ENCODE measurements around the gene MINDY2. TPM values are rescaled to one million over a fixed set of nuclear protein-coding genes. Genes with fewer than 3 reads are reported as not detected.

The MINDY2 gene
- total and polyA plus RNA-seq, 12 donors = 3.8 to 37.4 (median 31.8) TPM

- no peak for TF ChIP-seq CTCF (IDR thresholded peaks at IDR 0.05)
- ATAC-seq = peak in 6 of 8 donors; percentile 38 to 82 (median 74)
- peaks cover 0 to 100% (median 78%) of the 10 kb centered on the region in 9 donors for H3K4me1 ChIP-seq
- H3K27me3 ChIP-seq = no peaks in the 10 kb centered on the region
- WGBS, 2 donors = 50 to 53% methylated on average over 8 of the region's 8 CpGs
- no peak for DNase-seq
- H3K9me3 ChIP-seq = no peaks in the 10 kb centered on the region
- H3K4me3 ChIP-seq = no peak overlapping the region
- peak overlapping the region in 9 of 10 donors; percentile 32 to 81 (median 65) for H3K27ac ChIP-seq
- H3K36me3 ChIP-seq = no peaks in the 10 kb centered on the region
- intact Hi-C loops (cut with DNase I) = loop anchor here in 6 of 10 donors (5.0 to 10.0 kb wide), 5 partner anchors 35 to 407 kb away; partner anchors contain the start of gene LIPC (in 2 of the 6)
Observed at GRCh38 chr15:58742022-58742813, 28.9 kb upstream of the MINDY2 start.

GRCh38 chr15:58742819-58743502 lies 28.1 kb upstream of the MINDY2 start:
- Histone ChIP-seq H3K27me3 (no peaks in the 10 kb centered on the region), H3K36me3 (no peaks in the 10 kb centered on the region), H3K9me3 (no peaks in the 10 kb centered on the region), H3K4me1 (peaks cover 0 to 100% (median 78%) of the 10 kb centered on the region in 9 donors), H3K27ac (peak overlapping the region in 9 of 10 donors; percentile 32 to 81 (median 65)), H3K4me3 (no peak overlapping the region)
- intact Hi-C loops (cut with DNase I) = loop anchor here in 6 of 10 donors (5.0 to 10.0 kb wide), 5 partner anchors 34 to 408 kb away; partner anchors contain the start of gene LIPC (in 2 of the 6)
- 52 to 66% methylated on average over 5 of the region's 5 CpGs for WGBS, 2 donors
- peak; percentile 18 to 71 (median 60) for ATAC-seq
- no peak for TF ChIP-seq CTCF (IDR thresholded peaks at IDR 0.05)
- no peak for DNase-seq

GRCh38 chr15:58746174-58746573 lies 24.9 kb upstream of the MINDY2 start:
- no peak for DNase-seq
- TF ChIP-seq CTCF (IDR thresholded peaks at IDR 0.05) = no peak
- Histone ChIP-seq H3K27me3 (no peaks in the 10 kb centered on the region), H3K4me1 (peaks cover 0 to 76% (median 64%) of the 10 kb centered on the region in 9 donors), H3K9me3 (no peaks in the 10 kb centered on the region), H3K36me3 (no peaks in the 10 kb centered on the region), H3K27ac (peak overlapping the region in 1 of 10 donors; percentile 3), H3K4me3 (peak overlapping the region in 4 of 10 donors; percentile 0 to 95 (median 90))
- no peak for ATAC-seq
- WGBS, 2 donors = 96 to 97% methylated on average over 1 of the region's 1 CpG
- intact Hi-C loops (cut with DNase I) = loop anchor here in 6 of 10 donors (5.0 to 10.0 kb wide), 6 partner anchors 51 to 411 kb away; partner anchors contain the start of gene LIPC (in 2 of the 6)
